ENCODE results near the gene SLC2A9.

- no peak for TF ChIP-seq GATA2 (IDR thresholded peaks at IDR 0.05; ENCODE audit: low read depth, low read length)
- TF ChIP-seq GATA3 (IDR thresholded peaks at IDR 0.05; ENCODE audit: low read depth, low read length) = no peak
Measured at GRCh38 chr4:9903317-9903716, 118.0 kb downstream of the SLC2A9 start.

Data from SH-SY5Y (cell line).